GM12892 (cell line): ENCODE results near the gene NELFB.

ENCODE experiments used
- POLR2A ChIP-seq: IDR thresholded peaks from 2 replicates; pipeline ENCODE4 v1.6.1; 2011; ENCODE audit warnings: low read depth, low read length, control low read depth
- POLR2AphosphoS5 ChIP-seq: IDR thresholded peaks from 2 replicates; pipeline ENCODE4 v1.6.1; 2011; ENCODE audit warnings: low read depth, low read length, control low read depth

GRCh38 chr9:137293094-137293481 is 38.0 kb downstream of the NELFB start:
- TF ChIP-seq POLR2A (no peak), POLR2AphosphoS5 (no peak)
